ENCODE measurements around the gene ZNF490.
"Not testable (repeated sequence)": the region's sequence is repeated elsewhere in the genome, so short reads cannot be mapped to it uniquely, and the experiment has no call there.

ZNF490 gene

DNA sequence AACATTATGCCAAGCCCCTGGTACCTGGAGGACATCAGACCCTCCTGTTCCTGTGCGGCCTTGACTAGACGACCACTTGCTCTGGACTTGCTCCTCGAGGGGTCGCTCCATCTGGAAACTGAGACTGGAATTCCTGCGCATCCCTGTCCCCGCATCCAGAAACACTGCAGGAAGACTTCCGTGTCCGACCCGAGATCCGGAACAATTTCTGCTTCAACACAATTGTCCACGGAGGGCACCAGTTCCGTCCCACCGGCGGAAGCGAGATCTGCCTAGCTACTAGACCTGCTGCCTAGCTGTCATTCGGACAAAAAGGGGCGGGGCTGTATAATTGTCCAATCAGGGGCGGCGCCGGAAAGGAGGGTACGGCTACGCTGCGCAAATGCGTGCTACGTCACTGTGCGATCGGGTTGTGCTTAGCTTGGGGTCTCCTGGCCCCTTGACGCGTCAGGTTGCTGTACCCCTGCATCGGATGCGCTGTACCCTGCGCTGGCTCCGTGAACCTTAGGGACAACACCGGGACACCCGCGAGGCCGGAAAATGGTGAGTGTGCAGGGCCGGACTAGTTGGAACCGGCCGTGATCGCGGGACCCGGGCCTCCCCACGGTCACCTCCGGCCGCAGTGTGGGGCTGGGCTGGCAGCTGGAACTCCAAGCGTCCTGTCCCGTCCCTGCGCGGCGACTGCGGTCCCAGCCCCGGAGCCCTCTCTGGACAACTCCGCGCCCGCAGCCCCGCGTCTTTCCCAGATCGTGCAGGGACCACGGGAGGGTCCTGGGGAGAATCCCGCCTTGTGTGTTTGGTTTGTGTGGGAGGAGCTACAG lies at the start of gene ZNF490, which contains the start of gene ZNF791:
Gene ZNF490 (minus strand): TSS at position 274 of the 821 bp plus-strand sequence. CDS start 133 bp downstream, at position 141.
Gene ZNF791 (plus strand): TSS at position 381 of the 821 bp plus-strand sequence. CDS start 160 bp downstream, at position 541.
- peak; percentile 97 for DNase-seq

DNA sequence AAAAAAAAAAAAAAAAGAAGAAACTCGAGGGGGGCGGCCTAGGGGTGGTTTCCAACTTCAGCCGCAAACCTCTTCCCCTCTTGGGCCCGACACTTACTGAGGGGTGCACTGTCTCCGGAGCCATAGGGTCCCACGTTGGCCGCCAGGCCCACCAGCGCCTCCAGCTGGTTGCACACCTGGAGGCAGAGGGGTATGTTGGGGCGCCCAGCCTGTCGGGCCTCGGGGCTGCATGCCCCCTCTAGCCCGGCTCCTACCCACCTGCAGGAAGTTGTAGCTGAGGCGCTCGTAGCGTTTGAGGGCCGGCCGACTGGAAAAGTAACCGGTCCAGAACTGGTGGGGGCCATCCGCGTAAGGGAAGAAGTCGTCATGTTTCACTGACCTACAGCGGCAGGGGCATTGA lies 47.4 kb upstream of the ZNF490 start:
- no peak for DNase-seq

DNA sequence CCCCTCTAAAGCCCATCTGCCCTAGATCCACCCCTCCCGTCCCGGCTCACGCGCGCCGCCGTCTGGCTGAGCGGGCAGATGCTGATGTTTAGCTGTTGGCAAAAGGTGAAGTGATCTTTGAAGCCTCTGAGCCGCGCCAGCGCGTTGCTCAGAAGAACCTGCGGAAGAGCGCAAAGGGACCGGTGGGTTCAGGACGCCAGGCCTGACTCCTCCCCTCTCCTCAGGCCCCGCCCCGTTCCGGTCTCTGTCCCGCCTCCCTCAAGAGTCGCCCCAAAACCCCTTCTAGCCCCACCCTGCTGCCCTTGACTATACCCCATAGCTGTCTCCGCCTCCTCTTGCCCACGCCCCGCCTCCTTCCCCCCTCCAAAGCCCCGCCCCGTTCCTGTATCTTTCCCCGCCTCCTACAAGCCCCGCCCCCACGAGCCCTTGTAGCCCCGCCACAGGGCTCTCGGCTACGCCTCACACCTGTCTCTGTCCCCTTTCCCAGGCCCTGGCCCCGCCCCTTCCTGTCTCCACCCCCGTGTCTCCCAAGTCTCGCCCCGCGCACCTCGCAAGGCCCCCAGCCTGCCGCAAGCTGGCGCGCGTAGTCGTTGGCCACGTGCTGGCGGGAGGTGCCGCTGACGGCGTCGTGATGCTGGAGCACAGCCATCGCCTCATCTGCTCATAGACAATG lies 46.4 kb upstream of the ZNF490 start:
- no peak for DNase-seq

DNA sequence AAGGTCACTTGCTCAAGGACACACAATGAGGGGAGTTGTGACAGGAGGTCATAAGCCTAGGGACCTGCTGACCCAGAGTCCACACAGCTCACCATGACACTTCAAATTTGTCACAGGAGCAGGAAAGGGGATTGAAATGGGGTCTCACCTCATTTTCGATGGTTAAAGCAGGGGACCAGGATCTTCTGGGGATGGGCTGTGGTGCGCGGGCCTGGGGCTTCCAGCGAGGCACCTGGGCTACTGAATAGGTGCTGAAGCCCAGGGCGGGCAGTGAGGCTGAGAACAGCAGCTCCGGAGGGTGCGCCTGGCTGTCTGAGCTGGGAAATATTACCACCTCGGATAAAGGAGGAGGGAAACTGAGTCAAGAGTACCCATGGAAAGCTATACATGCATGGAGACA lies 44.9 kb upstream of the ZNF490 start:
- DNase-seq = no peak

DNA sequence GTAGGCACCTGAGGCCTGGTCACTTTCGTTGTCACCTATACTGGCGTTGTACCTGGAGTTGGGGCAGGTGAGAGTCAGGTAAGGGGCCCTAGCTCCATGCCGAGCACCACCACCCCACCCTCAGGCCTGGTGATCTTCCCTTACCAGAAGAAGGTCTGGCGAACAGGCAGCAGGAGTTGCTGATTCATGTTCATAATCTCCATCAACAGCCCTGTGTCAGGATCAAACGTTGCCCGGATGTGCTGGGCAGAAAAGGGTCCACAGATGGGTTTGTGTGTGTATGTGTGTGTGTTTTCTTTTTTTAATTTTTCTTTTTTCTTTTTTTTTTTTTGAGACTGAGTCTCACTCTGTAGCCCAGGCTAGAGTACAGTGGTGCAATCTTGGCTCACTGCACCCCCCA lies 41.6 kb upstream of the ZNF490 start:
- DNase-seq = no peak

DNA sequence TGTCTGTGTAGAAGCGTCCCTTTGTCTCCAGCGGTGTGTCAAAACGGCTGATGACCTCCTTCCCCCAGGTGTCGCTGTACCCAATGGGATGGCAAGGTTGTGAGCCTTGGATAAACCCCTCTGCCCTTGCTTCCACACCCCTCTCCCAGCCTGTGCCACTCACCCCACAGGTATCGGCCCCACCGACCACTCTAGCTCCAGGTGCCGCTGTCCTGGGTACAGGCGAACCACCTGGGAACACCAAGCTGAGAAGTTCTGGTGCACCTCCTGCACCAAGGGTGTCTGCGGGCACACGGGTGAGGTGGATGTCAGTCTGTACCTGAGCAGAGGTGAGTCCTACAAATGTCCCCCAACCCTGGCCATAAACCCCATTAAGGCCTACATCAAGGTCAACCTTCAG lies 39.3 kb upstream of the ZNF490 start:
- DNase-seq = no peak

DNA sequence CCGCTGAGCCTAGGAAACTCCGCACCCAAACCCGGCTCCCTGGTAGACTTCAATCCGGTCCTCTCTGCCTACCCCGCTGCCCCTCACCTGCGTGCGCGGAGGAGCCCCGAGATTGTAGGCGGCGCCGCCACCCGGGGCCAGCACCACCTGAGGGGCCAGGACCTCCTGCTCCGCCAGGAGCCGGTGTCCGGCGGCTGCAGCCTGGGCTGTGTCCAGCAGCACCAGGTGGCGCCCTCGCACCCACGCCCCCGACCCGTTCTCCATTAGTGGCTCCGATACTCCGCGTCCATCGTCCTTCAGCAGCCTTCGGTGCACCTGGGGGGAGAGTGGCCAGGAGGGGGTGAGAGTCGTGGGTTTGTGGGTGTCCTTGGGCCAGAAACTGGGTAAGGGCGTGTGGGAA lies 37.5 kb upstream of the ZNF490 start:
- DNase-seq = no peak

DNA sequence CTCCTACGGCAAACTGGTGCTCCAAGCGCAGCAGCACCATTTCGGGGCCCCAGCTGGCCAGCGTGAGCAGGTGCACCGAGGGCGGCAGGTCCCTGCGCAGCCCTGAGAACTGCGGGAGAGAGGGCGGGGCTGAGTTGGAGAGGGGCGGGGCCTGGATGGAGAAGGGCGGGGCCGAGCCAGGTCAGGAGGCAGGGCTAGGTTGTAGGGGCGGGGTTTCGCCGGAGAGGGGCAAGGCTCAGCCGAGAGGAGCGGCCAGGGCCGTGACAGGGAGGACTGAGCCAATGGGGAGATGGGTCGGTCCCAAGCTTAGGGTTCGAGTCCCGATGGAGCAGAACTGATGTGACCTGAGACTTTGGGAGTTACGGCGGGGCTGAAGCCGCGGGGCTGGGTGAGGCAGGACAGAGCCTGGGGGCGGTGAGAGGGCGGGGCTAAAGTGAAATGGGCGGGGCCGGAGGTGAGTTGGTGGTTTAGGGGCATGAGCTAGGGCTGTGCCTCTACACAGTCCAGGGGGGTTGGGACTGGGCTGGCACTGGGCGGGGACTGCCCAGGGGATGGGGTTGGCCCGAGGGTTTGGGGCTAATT lies 37.0 kb upstream of the ZNF490 start:
- DNase-seq = peak; percentile 57

DNA sequence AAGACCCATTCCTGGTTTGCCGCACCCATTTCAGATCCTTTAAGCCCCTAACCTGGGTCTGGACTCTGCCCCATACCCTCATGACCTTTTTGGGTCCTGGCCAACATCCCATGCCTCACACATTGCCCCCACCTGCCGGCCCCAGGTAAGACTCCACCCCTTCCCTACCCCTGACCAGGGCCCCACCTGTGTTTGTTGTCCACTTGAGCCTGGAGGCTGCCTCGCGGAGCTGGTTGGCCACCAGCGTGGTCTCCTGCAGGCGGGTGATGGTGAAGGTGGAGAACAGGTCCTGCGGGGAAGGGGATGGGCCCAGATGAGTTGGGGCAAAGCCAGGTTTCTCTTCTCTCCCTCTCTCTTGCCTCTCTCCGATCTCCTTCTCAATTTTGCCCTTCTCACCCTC lies 36.4 kb upstream of the ZNF490 start:
- no peak for DNase-seq

DNA sequence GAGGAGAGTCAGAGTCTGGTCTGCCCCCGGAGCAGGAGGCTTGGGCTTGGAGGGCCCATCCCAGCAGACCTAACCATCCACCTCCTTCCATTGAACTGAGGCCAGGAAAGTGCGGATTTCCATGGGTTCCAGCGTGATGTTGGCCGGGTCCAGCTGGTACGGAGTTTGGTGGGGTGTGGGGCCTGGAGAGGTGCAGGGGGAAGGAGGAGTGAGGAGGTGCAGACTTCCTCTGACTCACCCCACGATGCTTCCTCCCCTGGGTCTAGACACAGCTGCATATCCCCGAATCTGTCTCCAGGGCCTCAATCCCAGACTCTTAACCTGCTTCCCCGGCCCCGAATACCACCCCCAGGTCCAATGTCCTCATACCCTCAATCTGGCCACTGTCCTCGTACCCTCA lies 35.9 kb upstream of the ZNF490 start:
- no peak for DNase-seq

DNA sequence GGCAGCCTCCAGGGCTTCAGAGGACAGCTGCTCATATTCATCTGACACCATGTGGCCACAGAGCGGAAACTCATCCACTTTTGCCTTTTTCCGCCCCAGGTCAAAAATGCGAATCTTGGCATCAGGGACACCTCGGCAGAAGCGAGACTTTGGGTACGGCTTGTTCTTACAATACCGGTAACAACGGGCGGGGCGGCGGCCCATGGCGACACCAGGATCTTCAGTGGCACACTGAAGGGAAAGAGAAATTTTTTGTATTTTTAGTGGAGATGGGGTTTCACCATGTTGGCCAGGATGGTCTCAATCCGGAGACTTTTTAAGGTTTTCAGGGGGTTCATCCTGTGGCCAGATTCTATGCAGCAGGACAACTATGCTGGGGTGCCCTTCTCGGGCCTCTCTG lies 33.1 kb upstream of the ZNF490 start:
- DNase-seq = not testable (repeated sequence)

DNA sequence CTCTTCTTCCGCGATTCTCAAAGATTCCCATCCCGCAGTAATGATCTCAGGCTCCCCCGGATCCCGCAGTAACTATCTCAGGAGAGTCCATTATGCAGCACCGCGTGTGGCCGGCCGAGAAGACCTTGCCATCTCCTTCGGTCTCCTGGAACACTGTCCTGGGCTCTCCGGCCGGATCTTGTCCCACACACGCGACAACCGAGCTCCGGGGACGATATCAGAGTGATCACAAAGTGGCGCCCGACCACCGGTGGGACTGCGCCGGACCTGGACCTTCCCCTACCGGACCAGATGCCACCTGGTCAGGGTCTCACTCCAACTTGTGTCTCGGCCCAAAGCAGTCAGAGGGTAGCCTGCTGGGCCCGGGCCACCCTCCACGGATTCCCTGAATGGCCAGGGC lies 31.9 kb upstream of the ZNF490 start:
- DNase-seq = no peak

DNA sequence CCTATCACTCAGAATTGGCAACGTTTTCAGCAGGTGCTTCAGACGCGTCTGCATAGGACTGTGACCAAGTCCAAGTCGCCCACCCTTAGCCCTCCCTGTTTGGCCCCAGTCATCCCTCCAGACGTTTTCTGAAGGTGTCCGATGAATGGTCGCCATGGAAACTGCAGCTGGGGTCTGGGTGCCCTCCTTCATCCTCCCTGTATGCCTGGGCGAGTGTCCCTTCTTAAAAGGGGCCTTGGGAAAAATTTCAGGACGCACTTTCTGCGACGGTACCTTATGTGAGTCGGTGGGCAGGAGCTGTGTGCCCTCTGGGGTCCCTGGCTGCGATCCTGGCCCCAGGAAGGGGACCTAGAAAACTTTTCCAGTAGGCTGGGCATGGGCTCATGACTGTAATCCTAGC lies 30.8 kb upstream of the ZNF490 start:
- no peak for DNase-seq

DNA sequence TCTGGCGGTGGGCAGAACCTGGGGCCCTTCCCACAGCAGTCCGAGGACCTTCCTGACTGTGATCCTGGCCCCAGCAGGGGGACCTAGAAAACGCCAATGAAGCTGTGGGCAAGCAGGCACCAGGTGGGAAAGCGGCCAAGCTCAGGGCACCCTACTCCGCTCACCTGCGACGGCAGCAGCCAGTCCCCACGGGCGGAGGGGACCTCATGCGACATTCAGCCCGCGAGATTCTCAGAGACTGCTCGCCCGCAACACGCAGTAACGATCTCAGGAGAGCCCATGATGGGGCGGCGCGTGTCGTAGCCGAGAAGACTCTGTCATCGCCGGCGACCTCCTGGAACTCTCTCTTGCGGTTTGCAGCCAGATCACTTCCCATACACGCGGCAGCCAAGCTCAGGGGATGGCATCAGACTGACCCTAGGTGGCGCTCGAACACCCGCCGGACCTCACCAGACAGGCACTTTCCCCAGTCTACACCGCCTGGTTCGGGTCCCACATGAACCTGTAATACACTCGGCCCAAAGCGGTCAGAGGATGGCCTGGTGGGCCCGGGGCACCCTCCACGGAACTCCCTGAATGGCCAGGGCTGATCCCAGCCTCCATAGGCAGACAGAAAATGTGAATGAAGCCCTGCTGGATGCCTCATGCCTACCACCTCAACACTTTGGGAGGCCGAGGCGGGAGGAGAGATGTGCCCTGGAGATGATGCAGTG lies 29.4 kb upstream of the ZNF490 start:
- DNase-seq = peak; percentile 90

DNA sequence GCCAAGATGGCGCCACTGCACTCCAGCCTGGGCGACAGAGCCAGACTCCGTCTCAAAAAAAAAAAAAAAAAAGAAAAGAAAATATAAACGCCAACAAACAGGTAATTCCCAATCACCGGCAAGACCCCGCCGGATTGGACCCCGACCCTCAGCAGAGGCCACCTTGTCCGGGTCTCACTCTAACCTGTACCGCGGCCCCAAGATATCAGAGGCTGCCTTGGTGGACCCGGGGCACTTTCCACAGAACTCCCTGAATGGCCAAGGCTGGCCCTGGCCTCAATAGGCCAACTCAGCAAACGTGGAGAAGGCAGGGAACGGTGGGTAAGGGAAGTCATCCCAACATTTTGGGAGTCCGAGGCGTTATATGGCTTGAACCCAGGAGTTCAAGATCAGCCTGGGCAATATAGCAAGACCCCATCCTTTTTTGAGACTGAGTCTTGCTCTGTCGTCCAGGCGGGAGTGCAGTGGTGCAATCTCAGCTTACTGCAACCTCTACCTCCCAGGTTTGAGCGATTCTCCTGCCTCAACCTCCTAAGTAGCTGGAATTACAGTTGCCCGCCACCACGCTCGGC lies 28.1 kb upstream of the ZNF490 start:
- DNase-seq = no peak

DNA sequence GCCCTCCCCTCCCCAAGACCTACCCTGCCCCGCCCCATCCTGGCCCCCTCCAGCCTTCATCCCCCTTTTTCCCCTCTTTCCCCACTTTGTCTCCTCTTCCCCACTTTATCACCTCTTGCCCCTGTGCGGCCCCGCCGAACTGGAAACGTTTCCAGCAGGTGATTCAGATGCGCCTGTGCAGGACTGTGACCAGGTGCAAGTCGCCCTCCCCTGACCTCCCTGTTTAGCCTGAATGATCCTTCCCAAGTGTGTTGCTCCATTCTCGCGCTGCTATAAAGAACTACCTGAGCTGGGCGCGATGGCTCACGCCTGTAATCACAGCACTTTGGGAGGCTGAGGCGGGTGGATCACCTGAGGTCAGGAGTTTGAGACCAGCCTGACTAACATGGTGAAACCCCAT lies 26.0 kb upstream of the ZNF490 start:
- no peak for DNase-seq

DNA sequence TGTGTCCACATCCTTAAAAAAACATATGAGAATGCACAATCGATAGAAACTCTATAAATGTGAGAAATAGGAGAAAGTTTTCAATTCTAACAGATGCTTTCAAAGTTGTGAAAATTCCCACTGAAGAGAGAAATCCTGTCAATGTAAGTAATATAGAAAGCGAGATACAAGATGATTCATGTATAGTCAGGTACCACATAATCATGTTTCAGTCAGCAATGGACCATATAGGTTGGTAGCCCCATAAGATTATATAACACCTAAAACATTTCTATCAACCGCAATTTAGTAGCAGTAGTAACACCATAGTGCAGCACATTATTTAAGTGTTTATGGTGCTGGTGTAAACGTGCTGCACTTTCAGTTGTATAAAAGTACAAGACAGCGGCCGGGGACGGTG lies 18.6 kb upstream of the ZNF490 start:
- no peak for DNase-seq

DNA sequence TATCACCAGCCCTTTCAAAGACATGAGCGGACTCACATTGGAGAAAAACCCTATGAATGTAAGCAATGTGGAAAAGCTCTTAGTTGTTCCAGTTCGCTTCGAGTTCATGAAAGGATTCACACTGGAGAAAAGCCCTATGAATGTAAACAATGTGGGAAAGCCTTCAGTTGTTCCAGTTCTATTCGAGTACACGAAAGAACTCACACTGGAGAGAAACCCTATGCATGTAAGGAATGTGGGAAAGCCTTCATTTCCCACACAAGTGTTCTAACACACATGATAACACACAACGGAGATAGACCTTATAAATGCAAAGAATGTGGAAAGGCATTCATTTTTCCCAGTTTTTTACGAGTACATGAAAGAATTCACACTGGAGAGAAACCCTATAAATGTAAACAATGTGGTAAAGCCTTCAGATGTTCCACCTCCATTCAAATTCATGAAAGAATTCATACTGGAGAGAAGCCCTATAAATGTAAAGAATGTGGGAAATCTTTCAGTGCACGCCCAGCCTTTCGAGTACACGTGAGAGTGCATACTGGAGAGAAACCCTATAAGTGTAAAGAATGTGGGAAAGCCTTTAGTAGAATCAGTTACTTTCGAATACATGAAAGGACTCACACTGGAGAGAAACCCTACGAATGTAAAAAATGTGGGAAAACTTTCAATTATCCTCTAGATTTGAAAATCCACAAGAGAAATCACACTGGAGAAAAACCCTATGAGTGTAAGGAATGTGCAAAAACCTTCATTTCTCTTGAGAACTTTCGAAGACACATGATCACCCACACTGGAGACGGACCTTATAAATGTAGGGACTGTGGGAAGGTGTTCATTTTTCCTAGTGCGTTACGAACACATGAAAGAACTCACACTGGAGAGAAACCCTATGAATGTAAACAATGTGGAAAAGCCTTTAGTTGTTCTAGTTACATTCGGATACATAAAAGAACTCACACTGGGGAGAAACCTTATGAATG lies 17.7 kb upstream of the ZNF490 start:
- DNase-seq = no peak

DNA sequence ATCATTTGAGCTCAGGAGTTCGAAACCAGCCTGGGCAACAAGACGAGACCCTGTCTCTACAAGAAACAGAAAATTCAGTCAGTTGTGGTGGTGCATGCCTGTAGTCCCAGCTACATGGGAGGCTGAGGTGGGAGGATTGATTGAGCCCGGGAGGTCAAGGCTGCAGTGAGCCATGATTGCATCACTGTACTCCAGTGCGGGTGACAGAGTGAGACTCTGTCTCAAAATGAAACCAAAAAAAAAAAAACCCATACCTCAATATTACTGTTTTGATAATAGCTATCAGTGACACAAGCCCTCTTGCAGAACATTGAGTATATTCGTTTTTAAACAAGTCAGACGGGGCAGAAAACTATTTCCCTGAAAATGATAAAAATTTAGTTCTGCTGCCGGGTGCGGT lies 16.3 kb upstream of the ZNF490 start:
- DNase-seq = no peak

DNA sequence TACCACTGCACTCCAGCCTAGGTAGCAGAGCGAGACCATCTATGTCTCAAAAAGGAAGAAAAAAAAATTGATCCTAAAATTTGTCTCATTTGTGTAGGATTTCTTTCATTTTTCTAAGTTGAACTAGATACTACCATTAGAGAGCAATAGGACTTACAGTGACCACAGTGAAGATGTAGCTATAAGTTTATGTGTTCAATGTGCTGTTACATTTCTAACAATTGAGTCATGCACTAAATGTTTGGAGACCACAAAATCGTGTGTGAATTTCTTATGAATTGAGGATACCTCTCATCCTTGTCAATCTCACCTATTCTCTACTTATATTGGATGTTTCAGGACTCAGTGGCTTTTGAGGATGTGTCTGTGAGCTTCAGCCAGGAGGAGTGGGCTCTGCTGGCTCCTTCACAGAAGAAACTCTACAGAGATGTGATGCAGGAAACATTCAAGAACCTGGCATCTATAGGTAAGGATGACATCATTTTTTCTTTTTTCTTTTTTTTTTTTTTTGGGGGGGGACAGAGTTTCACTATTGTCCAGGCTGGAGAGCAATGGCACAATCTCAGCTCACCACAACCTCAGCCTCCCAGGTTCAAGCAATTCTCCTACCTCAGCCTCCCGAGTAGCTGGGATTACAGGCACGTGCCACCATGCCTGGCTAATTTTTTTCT lies 12.9 kb upstream of the ZNF490 start:
- no peak for DNase-seq
